Activated CD4-positive, alpha-beta T cell treated with anti-CD3 and anti-CD28 coated beads, Interleukin-2, amount 10 ng/mL, durations not matched to agents 24 days and 14 days (primary cell): ENCODE data around the gene SUSD3. TPM values are rescaled to one million over a fixed set of nuclear protein-coding genes. Genes with fewer than 3 reads are reported as not detected.

Experiments
- DNase-seq: peaks from one replicate; pipeline ENCODE4 v3.0.0; 2022
- H3K27ac Mint-ChIP-seq: one replicate; pipeline ENCODE4 v1.8.0; 2022; ENCODE audit warnings: mild to moderate bottlenecking, mixed read lengths
- H3K27me3 Mint-ChIP-seq: one replicate; pipeline ENCODE4 v1.8.0; 2022; ENCODE audit warnings: mixed read lengths
- H3K36me3 Mint-ChIP-seq: one replicate; pipeline ENCODE4 v1.8.0; 2022; ENCODE audit warnings: low read depth, mild to moderate bottlenecking, mixed read lengths
- H3K4me1 Mint-ChIP-seq: one replicate; pipeline ENCODE4 v1.8.0; 2021; ENCODE audit warnings: mixed read lengths
- H3K4me3 Mint-ChIP-seq: one replicate; pipeline ENCODE4 v1.8.0; 2022; ENCODE audit warnings: mild to moderate bottlenecking, moderate library complexity, mixed read lengths
- H3K9me3 Mint-ChIP-seq: one replicate; pipeline ENCODE4 v1.8.0; 2021; ENCODE audit warnings: mixed read lengths
- intact Hi-C: fragments of 100-400 bp; cut with micrococcal nuclease; formaldehyde crosslinking; loops from one replicate; pipeline ENCODE4 v1.15.1; 2023
- total RNA-seq: library from RNA; stranded (reverse); gene quantifications from 2 replicates; pipeline ENCODE4 v1.2.3, GENCODE V29; 2022

SUSD3 gene
- total RNA-seq, 1 donor from 2014 or later, result 38.3 TPM

GRCh38 chr9:93122721-93123221 is 64.3 kb downstream of the SUSD3 start:
- Mint-ChIP-seq H3K4me3 (no peak overlapping the region), H3K36me3 (peaks cover 58% of the 10 kb centered on the region), H3K4me1 (peaks cover 40% of the 10 kb centered on the region), H3K9me3 (no peaks in the 10 kb centered on the region), H3K27ac (peak overlapping the region; percentile 24), H3K27me3 (no peaks in the 10 kb centered on the region)
- no peak for DNase-seq
- intact Hi-C loops, result no loop called here

- Mint-ChIP-seq H3K27ac (no peak overlapping the region), H3K36me3 (peaks cover 57% of the 10 kb centered on the region), H3K4me1 (peaks cover 46% of the 10 kb centered on the region), H3K9me3 (no peaks in the 10 kb centered on the region), H3K4me3 (no peak overlapping the region), H3K27me3 (no peaks in the 10 kb centered on the region)
- no peak for DNase-seq
- intact Hi-C loops, result no loop called here
These were observed 65.2 kb downstream of the SUSD3 start for GRCh38 chr9:93123561-93124283.

DNA sequence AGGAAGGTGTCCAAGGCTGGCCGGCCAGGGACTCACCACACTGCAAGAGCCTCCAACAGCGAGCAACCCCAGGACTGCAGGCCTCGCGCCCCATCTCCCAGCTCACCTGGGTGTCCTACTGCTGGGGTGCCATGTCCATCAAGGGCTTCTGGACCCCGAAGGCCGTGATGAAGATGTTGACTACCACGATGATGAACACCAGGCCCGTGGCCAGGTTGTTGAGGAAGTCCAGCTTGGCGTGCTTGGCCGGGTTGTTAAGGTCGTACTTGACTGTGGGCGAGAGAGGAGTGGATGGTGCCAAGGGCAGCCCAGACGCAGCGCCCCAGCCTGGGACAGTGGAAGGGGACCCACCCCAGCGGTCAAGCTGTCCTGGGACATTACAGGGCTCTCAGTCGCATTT is 66.3 kb downstream of the SUSD3 start:
- Mint-ChIP-seq H3K4me1 (peaks cover 46% of the 10 kb centered on the region), H3K4me3 (no peak overlapping the region), H3K27ac (no peak overlapping the region), H3K36me3 (peaks cover 58% of the 10 kb centered on the region), H3K27me3 (no peaks in the 10 kb centered on the region), H3K9me3 (no peaks in the 10 kb centered on the region)
- no peak for DNase-seq
- intact Hi-C loops, result no loop called here

GRCh38 chr9:93125331-93125894 is 66.9 kb downstream of the SUSD3 start:
- no peaks in the 10 kb centered on the region for H3K9me3 Mint-ChIP-seq
- intact Hi-C loops, result no loop called here
- peak overlapping the region; percentile 83 for H3K27ac Mint-ChIP-seq
- H3K4me1 Mint-ChIP-seq, result peaks cover 43% of the 10 kb centered on the region
- H3K4me3 Mint-ChIP-seq, result no peak overlapping the region
- H3K27me3 Mint-ChIP-seq, result no peaks in the 10 kb centered on the region
- H3K36me3 Mint-ChIP-seq, result peaks cover 53% of the 10 kb centered on the region
- no peak for DNase-seq

GRCh38 chr9:93126151-93126781 is 67.8 kb downstream of the SUSD3 start:
- Mint-ChIP-seq H3K27ac (peak overlapping the region; percentile 83), H3K27me3 (no peaks in the 10 kb centered on the region), H3K4me3 (peak overlapping the region; percentile 35), H3K9me3 (no peaks in the 10 kb centered on the region), H3K4me1 (peaks cover 41% of the 10 kb centered on the region), H3K36me3 (peaks cover 59% of the 10 kb centered on the region)
- intact Hi-C loops, result no loop called here
- no peak for DNase-seq

DNA sequence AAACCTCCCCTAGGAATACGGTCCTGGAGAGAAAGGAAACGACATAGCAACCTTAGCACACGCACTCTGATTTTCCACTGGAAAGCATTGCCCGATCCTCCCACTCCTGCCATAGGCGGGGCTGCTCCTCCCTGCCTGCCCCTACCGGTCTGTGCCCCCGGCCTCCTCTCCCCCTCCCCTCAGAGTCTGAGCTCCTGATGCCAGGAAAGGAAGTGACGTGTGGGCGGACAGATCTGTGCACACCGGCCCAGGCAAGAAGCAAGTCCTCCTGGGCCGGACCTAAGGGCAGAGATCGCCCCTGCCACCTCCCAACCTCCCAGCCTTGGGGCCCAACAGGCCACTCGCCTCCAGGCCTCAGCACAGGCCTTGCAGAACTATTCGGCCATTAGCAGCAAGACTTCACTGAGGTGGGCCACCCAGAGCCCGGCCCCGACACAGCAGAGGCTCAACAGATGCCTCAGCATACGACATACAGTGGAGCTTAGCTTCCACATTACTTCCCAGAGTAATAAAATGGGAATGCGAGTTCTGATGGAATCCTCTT is 68.4 kb downstream of the SUSD3 start:
- Mint-ChIP-seq H3K4me3 (peak overlapping the region; percentile 55), H3K9me3 (no peaks in the 10 kb centered on the region), H3K36me3 (peaks cover 62% of the 10 kb centered on the region), H3K27me3 (no peaks in the 10 kb centered on the region), H3K27ac (peak overlapping the region; percentile 76), H3K4me1 (peaks cover 47% of the 10 kb centered on the region)
- intact Hi-C loops, result no loop called here
- DNase-seq, result no peak

GRCh38 chr9:93127395-93127911 is 69.0 kb downstream of the SUSD3 start:
- Mint-ChIP-seq H3K27me3 (no peaks in the 10 kb centered on the region), H3K4me3 (peak overlapping the region; percentile 55), H3K27ac (peak overlapping the region; percentile 76), H3K9me3 (no peaks in the 10 kb centered on the region), H3K4me1 (peaks cover 52% of the 10 kb centered on the region), H3K36me3 (peaks cover 62% of the 10 kb centered on the region)
- intact Hi-C loops, result no loop called here
- no peak for DNase-seq

- H3K36me3 Mint-ChIP-seq, result peaks cover 65% of the 10 kb centered on the region
- H3K27me3 Mint-ChIP-seq, result no peaks in the 10 kb centered on the region
- peak overlapping the region; percentile 37 for H3K4me3 Mint-ChIP-seq
- intact Hi-C loops, result no loop called here
- H3K4me1 Mint-ChIP-seq, result peaks cover 59% of the 10 kb centered on the region
- peak overlapping the region; percentile 79 for H3K27ac Mint-ChIP-seq
- no peak for DNase-seq
- H3K9me3 Mint-ChIP-seq, result no peaks in the 10 kb centered on the region
These were observed 69.7 kb downstream of the SUSD3 start for GRCh38 chr9:93128011-93128714.

GRCh38 chr9:93128715-93129224 is 70.3 kb downstream of the SUSD3 start:
- intact Hi-C loops, result no loop called here
- peak overlapping the region; percentile 79 for H3K27ac Mint-ChIP-seq
- peaks cover 62% of the 10 kb centered on the region for H3K4me1 Mint-ChIP-seq

DNA sequence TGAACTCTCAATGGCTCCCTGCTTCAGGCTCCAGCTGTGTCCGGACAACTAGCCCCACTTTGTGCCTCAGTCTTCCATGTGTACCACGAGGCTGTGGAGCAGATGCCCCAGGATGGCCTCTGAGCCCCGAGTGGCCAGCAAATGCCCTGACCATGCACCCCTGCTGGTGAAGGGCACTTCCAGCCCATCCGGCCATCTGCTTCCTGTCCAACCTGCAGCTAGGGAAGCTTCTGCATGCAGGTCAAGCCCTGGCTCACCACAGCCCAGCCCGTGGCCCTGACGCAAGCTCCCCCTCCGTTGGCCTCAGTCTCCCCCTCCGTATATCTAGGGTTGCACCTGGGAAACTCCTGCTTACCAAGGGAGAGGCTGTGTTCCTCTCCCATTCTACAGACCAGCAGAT is 70.8 kb downstream of the SUSD3 start:
- no peak overlapping the region for H3K4me3 Mint-ChIP-seq
- peak overlapping the region; percentile 48 for H3K27ac Mint-ChIP-seq
- no peaks in the 10 kb centered on the region for H3K9me3 Mint-ChIP-seq
- peaks cover 62% of the 10 kb centered on the region for H3K4me1 Mint-ChIP-seq
- intact Hi-C loops, result no loop called here
- no peak for DNase-seq
- H3K27me3 Mint-ChIP-seq, result no peaks in the 10 kb centered on the region
- peaks cover 55% of the 10 kb centered on the region for H3K36me3 Mint-ChIP-seq

More at GRCh38 chr9:93128715-93129224, 70.3 kb downstream of the SUSD3 start:
- Mint-ChIP-seq H3K9me3 (no peaks in the 10 kb centered on the region), H3K4me3 (peak overlapping the region; percentile 34), H3K27me3 (no peaks in the 10 kb centered on the region), H3K36me3 (peaks cover 60% of the 10 kb centered on the region)
- DNase-seq, result no peak

DNA sequence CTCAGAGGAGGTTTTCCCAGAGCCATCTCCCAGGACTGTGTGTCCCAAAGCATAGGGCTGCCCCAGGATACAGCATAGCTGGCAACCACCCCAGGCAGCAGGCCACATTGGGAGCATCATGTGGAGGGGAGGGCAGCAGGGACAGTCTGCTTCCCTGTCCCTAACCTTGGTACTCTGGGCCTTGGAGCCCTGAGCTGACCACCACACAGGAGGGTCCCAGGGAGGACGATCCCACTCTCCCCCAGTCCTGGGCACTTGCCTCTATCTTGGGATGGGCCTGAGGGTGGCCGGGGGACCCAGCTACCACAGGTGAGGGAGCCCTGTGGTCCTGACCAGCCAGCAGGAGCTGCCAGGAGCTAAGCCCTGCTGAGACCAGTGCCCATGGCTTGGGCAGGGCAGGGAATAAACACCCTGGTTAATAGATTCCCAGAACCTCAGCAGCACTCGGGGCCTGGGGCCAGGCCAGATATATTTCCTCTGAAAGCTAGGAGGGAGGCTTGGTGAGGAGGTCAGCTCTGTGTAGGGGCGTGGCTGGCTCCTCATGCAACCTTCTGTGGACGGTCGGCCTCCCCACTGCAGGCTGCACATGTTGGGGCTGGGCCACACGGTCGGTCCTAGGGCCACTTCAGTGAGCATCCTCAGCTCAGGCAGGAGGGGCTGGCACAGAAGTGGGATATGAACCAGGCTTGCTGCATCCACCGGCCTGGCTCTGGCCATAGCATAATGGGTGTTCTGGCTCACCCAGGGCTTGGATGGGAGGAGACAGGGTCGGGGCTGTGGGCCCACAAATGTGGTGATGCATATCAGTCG is 71.4 kb downstream of the SUSD3 start:
- peaks cover 49% of the 10 kb centered on the region for H3K36me3 Mint-ChIP-seq
- peak overlapping the region; percentile 93 for H3K4me3 Mint-ChIP-seq
- no peaks in the 10 kb centered on the region for H3K27me3 Mint-ChIP-seq
- intact Hi-C loops, result no loop called here
- H3K9me3 Mint-ChIP-seq, result no peaks in the 10 kb centered on the region
- H3K27ac Mint-ChIP-seq, result peak overlapping the region; percentile 74
- peaks cover 66% of the 10 kb centered on the region for H3K4me1 Mint-ChIP-seq
- DNase-seq, result no peak

DNA sequence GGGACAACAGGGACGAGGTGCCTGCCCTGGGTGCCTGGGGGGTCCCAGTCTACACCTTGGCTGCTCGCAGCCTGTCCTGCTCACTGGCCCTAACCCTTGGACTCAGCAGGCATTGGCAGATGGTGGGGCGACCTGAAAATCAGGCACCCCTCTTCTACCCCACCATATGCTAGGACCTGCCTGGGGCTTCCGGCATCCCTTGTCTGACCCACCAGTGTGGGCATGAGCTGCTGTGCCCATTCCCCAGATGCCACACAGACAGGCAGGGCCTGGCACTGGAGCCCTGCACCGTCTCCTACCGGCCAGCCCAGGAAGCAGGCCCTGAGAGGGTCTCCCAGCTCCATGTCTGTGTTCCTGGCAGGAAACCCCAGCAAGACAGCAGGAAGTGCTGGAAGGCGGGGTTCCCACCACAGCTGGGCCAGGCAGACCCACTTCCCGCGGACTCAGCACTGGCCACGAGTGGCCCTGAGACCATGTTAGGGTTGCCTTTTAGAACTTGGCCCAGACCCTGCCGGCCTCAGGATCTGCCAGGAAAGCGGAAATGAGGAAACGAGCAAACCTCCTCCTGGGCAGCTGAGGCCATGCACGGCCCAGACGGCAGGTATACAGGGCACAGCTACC is 72.5 kb downstream of the SUSD3 start:
- no peak for DNase-seq
- Mint-ChIP-seq H3K9me3 (no peaks in the 10 kb centered on the region), H3K36me3 (peaks cover 41% of the 10 kb centered on the region), H3K27ac (peak overlapping the region; percentile 93), H3K27me3 (no peaks in the 10 kb centered on the region), H3K4me1 (peaks cover 68% of the 10 kb centered on the region), H3K4me3 (peak overlapping the region; percentile 93)
- intact Hi-C loops, result no loop called here
